Panc1 (cell line): ENCODE measurements around the gene KIF21A. TPM values are rescaled to one million over a fixed set of nuclear protein-coding genes. Genes with fewer than 3 reads are reported as not detected.

Experiments used
- ATAC-seq: fragments of 200-7000 bp; cut with Tn5 transposase; 2 replicates; pipeline ENCODE4 v1.9.1; 2020; ENCODE audit warnings: mild to moderate bottlenecking, moderate library complexity
- BruUV-seq: library from RNA; stranded (reverse); fragments of 400-500 nt; replicated peaks from 2 replicates; lab custom pipeline; 2021; lab: Mats Ljungman, UMichigan
- CTCF ChIA-PET: fragments of 300-600 bp; sonication (Branson Sonifier 250); formaldehyde crosslinking; loops from one replicate; lab custom pipeline; 2022; ENCODE audit warnings: antibody characterized with exemption; lab: Charles Lee
- POLR2A ChIA-PET: fragments of 300-600 bp; sonication (Branson Sonifier 250); formaldehyde crosslinking; loops from one replicate; lab custom pipeline; 2022; ENCODE audit warnings: antibody characterized with exemption; lab: Charles Lee
- DNase-seq: peaks from one replicate; pipeline ENCODE4 v3.0.0-alpha.2; 2010; ENCODE audit warnings: low read depth, low spot score
- H3K27ac ChIP-seq: 2 replicates; pipeline ENCODE4 v1.5.1; 2011; ENCODE audit warnings: mild to moderate bottlenecking, low read length, inconsistent platforms
- H3K27me3 ChIP-seq: fragments of 200-500 bp; sonication (Bioruptor generic); 2 replicates; pipeline ENCODE4 v1.6.0; 2014; ENCODE audit warnings: low read length, inconsistent platforms; ENCODE audit not compliant: control insufficient read depth, insufficient read depth
- H3K36me3 ChIP-seq: fragments of 200-500 bp; sonication (Bioruptor generic); 2 replicates; pipeline ENCODE4 v1.5.1; 2014; ENCODE audit warnings: inconsistent platforms, mild to moderate bottlenecking, low read length, moderate library complexity; ENCODE audit not compliant: control insufficient read depth, insufficient read depth
- H3K4me1 ChIP-seq: 2 replicates; pipeline ENCODE4 v1.5.1; 2011; ENCODE audit warnings: inconsistent platforms, mild to moderate bottlenecking, low read length, moderate library complexity; ENCODE audit not compliant: control insufficient read depth, insufficient read depth
- H3K4me3 ChIP-seq, 2 experiments: 2 replicates each; pipeline ENCODE4 v1.5.1; 2011 to 2012; ENCODE audit warnings: low read depth in 2 of 2, low read length in 2 of 2, mild to moderate bottlenecking in 2 of 2, inconsistent platforms in 1 of 2, moderate library complexity in 1 of 2
- H3K9me3 ChIP-seq: fragments of 200-500 bp; sonication (Bioruptor generic); 2 replicates; pipeline ENCODE4 v1.5.1; 2014; ENCODE audit warnings: low read depth, mild to moderate bottlenecking, inconsistent platforms, low read length, moderate library complexity; ENCODE audit not compliant: control insufficient read depth, insufficient read depth
- CTCF ChIP-seq: fragments of 450-650 bp; IDR thresholded peaks from 2 replicates; pipeline ENCODE4 v1.5.1; 2017; ENCODE audit warnings: mild to moderate bottlenecking
- POLR2AphosphoS5 ChIP-seq: IDR thresholded peaks from 2 replicates; pipeline ENCODE4 v1.6.1; 2012; ENCODE audit warnings: mild to moderate bottlenecking, low read depth, low read length, moderate library complexity
- REST ChIP-seq, 2 experiments: IDR thresholded peaks; 2 replicates each; pipeline ENCODE4 v1.6.1; 2011 to 2012; ENCODE audit warnings: low read depth in 2 of 2, control low read depth in 1 of 2, low read length in 1 of 2, mild to moderate bottlenecking in 1 of 2, moderate library complexity in 1 of 2; ENCODE audit not compliant: insufficient read depth in 1 of 2
- SIN3A ChIP-seq: IDR thresholded peaks from 2 replicates; pipeline ENCODE4 v1.6.1; 2012; ENCODE audit warnings: low read depth, mild to moderate bottlenecking, low read length, moderate library complexity, borderline replicate concordance; ENCODE audit not compliant: insufficient read depth
- TCF7L2 ChIP-seq: IDR thresholded peaks from 2 replicates; pipeline ENCODE4 v1.6.1; 2011; ENCODE audit warnings: mild to moderate bottlenecking, low read depth, low read length, inconsistent platforms
- in situ Hi-C: cut with HindIII; loops from 2 replicates; pipeline ENCODE4 v1.10.0; 2016; ENCODE audit warnings: low sequenced_read_pairs, low pct_unique_long_range_greater_than_20kb
- intact Hi-C: fragments of 100-400 bp; cut with micrococcal nuclease; formaldehyde crosslinking; loops from one replicate; pipeline ENCODE4 v1.10.0; 2022; ENCODE audit not compliant: unreplicated experiment
- total RNA-seq: library from RNA; stranded (reverse); gene quantifications from one replicate; pipeline ENCODE4 v1.2.1, GENCODE V29; 2021; ENCODE audit not compliant: unreplicated experiment

KIF21A gene
- total RNA-seq, 1 experiment from 2014 or later, result 25.6 TPM

- no peak overlapping the region for H3K27ac ChIP-seq
- no TSS peak for BruUV-seq
- H3K4me3 ChIP-seq, result no peak overlapping the region
- no peaks in the 10 kb centered on the region for H3K27me3 ChIP-seq
- H3K4me1 ChIP-seq, result no peaks in the 10 kb centered on the region
- intact Hi-C loops, result no loop called here
- H3K9me3 ChIP-seq, result no peaks in the 10 kb centered on the region
- ATAC-seq (no peak), DNase-seq (no peak)
- TF ChIP-seq CTCF (no peak), SIN3A (no peak), REST (IDR thresholded peaks at IDR 0.05; ENCODE audit: insufficient read depth in 1 of 2, low read depth in 2 of 2, low read length in 1 of 2) (no peak)
- ChIA-PET CTCF (interaction anchor here (0.8 kb wide), 1 partner anchor 37 kb away, joined by 3 read pairs; no protein-coding TSS in a partner anchor), POLR2A (interaction anchor here (0.7 kb wide), 1 partner anchor 34 kb away, joined by 3 read pairs; no protein-coding TSS in a partner anchor)
- in situ Hi-C loops, result no loop called here
- no peaks in the 10 kb centered on the region for H3K36me3 ChIP-seq
Measured at GRCh38 chr12:39406262-39406661, 36.7 kb downstream of the KIF21A start.

GRCh38 chr12:39405580-39405979 lies 37.3 kb downstream of the KIF21A start:
- Histone ChIP-seq H3K36me3 (no peaks in the 10 kb centered on the region), H3K4me1 (no peaks in the 10 kb centered on the region), H3K27me3 (no peaks in the 10 kb centered on the region), H3K27ac (no peak overlapping the region), H3K9me3 (no peaks in the 10 kb centered on the region), H3K4me3 (no peak overlapping the region)
- intact Hi-C loops (no loop called here), in situ Hi-C loops (no loop called here)
- ATAC-seq (no peak), DNase-seq (no peak)
- POLR2A ChIA-PET, result no interaction called here
- no peak for TF ChIP-seq CTCF
- no peak for TF ChIP-seq TCF7L2
- no peak for TF ChIP-seq POLR2AphosphoS5
- TF ChIP-seq REST (IDR thresholded peaks at IDR 0.05; ENCODE audit: insufficient read depth in 1 of 2, low read depth in 2 of 2, low read length in 1 of 2), result no peak
- no peak for TF ChIP-seq SIN3A
- BruUV-seq, result no TSS peak
- CTCF ChIA-PET, result interaction anchor here (0.8 kb wide), 1 partner anchor 38 kb away, joined by 3 read pairs; no protein-coding TSS in a partner anchor
